Esophagus squamous epithelium (tissue), 5 donors: Measurements from ENCODE around the gene LDLRAD3. TPM values are rescaled to one million over a fixed set of nuclear protein-coding genes. Genes with fewer than 3 reads are reported as not detected.

Experiments used
- DNase-seq: peaks from one replicate; lab custom pipeline; 2025; lab: John Stamatoyannopoulos, UW
- H3K27ac ChIP-seq, 4 donors: fragments of 200-600 bp; sonication (generic); one replicate each; pipeline ENCODE4 v1.5.1; 2016 to 2019; ENCODE audit warnings: mild to moderate bottlenecking in 1 of 4
- H3K27me3 ChIP-seq, 4 donors: fragments of 200-600 bp; sonication (generic); 1 replicate in 3 of 4; 2 replicates in 1 of 4; pipeline versions ENCODE4 v1.5.1 to v1.6.0; 2017 to 2021; ENCODE audit warnings: antibody characterized with exemption in 1 of 4
- H3K36me3 ChIP-seq, 3 donors: fragments of 200-600 bp; sonication (generic); one replicate each; pipeline ENCODE4 v1.5.1; 2016 to 2019
- H3K4me1 ChIP-seq, 3 donors: fragments of 200-600 bp; sonication (generic); one replicate each; pipeline ENCODE4 v1.5.1; 2017 to 2019
- H3K4me3 ChIP-seq, 4 donors: fragments of 200-600 bp; sonication (generic); 1 replicate in 3 of 4; 2 replicates in 1 of 4; pipeline ENCODE4 v1.5.1; 2016 to 2019; ENCODE audit warnings: mild to moderate bottlenecking in 2 of 4, moderate library complexity in 1 of 4
- H3K9me3 ChIP-seq, 3 donors: fragments of 200-600 bp; sonication (generic); one replicate each; pipeline ENCODE4 v1.5.1; 2016 to 2019
- POLR2A ChIP-seq, 4 donors: fragments of 450-650 bp; IDR thresholded peaks; one replicate each; pipeline ENCODE4 v1.6.1; 2017; ENCODE audit warnings: antibody characterized with exemption in 4 of 4, mild to moderate bottlenecking in 4 of 4, moderate library complexity in 3 of 4
- WGBS, 2 donors: methylation state at CpG; one replicate each; pipeline ENCODE4 v1.1.5; 2018; 5-methylcytosine and 5-hydroxymethylcytosine counted together
- intact Hi-C: fragments of 100-400 bp; cut with DNase I; formaldehyde crosslinking; loops from one replicate; pipeline ENCODE4 v1.15.0; 2022
- total RNA-seq, 4 donors: library from RNA; depleted of rRNA; stranded (reverse); fragments of >200 nt; gene quantifications; one replicate each; pipeline ENCODE4 v1.1.0, GENCODE V29; 2016
- TF ChIP-seq, protein P1 (sequence below), 6 experiments: fragments of 450-650 bp in 4 of 6; fragments of 200-600 bp in 2 of 6; sonication (generic) in 2 of 6; IDR thresholded peaks; one replicate each; pipeline ENCODE4 v1.5.1; 2016 to 2019; ENCODE audit warnings: antibody characterized with exemption in 6 of 6, mild to moderate bottlenecking in 4 of 6, moderate library complexity in 4 of 6
- donor health status: DM: yes; HTN: yes; CAD: no.

LDLRAD3 gene
- total RNA-seq, 4 donors from 2014 or later: 5.0 to 16.8 (median 8.2) TPM

DNA sequence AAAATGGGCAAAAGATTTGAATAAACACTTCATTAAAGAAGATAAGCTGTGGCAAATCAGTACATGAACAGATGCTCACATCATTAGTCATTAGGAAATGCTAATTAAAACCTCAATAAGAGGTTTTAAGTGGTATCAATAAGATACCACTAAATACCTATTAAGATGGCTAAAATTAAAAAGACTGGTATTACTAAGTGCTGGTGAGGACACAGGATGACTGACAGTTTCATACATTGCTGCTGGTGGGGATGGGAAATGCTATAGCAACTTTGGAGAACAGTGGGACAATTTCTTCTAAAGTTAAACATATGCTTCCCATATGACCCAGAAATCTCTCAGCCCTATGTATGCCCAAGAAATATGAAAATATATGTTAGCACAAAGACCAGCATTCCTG lies 276.1 kb downstream of the LDLRAD3 start:
- H3K36me3 ChIP-seq: no peaks in the 10 kb centered on the region
- peaks cover 0 to 7% (median 5%) of the 10 kb centered on the region in 3 donors for H3K9me3 ChIP-seq
- intact Hi-C loops: no loop called here
- TF ChIP-seq, protein P1, sequence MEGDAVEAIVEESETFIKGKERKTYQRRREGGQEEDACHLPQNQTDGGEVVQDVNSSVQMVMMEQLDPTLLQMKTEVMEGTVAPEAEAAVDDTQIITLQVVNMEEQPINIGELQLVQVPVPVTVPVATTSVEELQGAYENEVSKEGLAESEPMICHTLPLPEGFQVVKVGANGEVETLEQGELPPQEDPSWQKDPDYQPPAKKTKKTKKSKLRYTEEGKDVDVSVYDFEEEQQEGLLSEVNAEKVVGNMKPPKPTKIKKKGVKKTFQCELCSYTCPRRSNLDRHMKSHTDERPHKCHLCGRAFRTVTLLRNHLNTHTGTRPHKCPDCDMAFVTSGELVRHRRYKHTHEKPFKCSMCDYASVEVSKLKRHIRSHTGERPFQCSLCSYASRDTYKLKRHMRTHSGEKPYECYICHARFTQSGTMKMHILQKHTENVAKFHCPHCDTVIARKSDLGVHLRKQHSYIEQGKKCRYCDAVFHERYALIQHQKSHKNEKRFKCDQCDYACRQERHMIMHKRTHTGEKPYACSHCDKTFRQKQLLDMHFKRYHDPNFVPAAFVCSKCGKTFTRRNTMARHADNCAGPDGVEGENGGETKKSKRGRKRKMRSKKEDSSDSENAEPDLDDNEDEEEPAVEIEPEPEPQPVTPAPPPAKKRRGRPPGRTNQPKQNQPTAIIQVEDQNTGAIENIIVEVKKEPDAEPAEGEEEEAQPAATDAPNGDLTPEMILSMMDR (IDR thresholded peaks at IDR 0.05): no peak
- TF ChIP-seq POLR2A (IDR thresholded peaks at IDR 0.05): no peak
- no peaks in the 10 kb centered on the region for H3K27me3 ChIP-seq
- no peak overlapping the region for H3K4me3 ChIP-seq
- no peak for DNase-seq
- peaks cover 0 to 3% (median 0%) of the 10 kb centered on the region in 3 donors for H3K4me1 ChIP-seq
- no peak overlapping the region for H3K27ac ChIP-seq

DNA sequence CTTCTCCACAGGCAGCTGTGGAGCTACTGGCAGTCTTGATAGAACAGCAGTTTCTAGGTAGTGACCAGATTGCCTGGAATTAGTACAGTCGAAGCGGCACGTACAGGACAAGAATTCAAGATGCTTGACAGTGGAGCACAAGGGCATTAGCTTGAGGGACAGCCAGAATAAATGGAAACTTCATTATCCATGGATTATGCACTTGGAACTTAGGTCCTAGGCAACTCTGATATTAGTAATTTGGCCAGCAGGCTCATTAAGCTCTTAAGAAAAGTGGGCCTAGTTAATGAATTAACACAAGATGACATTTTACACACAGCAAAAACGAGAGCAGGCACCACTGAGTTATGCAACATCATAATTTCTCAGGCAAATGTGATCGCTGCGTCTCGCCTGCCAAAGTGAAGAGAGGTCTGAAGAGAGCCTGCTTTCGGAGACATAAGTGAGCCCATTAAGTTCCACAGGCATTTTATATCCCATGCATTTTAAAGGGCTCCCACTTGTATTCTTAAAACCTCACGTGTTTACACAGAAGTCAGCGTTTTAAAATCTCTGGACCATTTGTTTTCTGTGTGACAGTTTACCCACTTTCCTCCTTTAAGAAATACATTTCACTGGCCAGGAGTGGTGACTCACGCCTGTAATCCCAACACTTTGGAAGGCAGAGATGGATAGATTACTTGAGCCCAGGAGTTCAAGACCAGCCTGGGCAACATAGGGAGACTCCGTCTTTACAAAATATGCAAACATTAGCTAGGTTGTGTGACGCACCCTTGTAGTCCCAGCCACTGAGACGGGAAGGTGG lies 279.2 kb downstream of the LDLRAD3 start:
- Histone ChIP-seq H3K27me3 (no peaks in the 10 kb centered on the region), H3K27ac (peak overlapping the region in 2 of 4 donors; percentile 7 to 32), H3K36me3 (peaks cover 0 to 13% (median 0%) of the 10 kb centered on the region in 3 donors), H3K4me3 (no peak overlapping the region), H3K4me1 (no peaks in the 10 kb centered on the region), H3K9me3 (peaks cover 0 to 7% (median 5%) of the 10 kb centered on the region in 3 donors)
- no peak for DNase-seq
- TF ChIP-seq POLR2A (IDR thresholded peaks at IDR 0.05): no peak
- TF ChIP-seq, protein P1 (IDR thresholded peaks at IDR 0.05): no peak
- intact Hi-C loops: no loop called here
- WGBS, 2 donors: 61 to 68% methylated on average over 14 of the region's 14 CpGs

DNA sequence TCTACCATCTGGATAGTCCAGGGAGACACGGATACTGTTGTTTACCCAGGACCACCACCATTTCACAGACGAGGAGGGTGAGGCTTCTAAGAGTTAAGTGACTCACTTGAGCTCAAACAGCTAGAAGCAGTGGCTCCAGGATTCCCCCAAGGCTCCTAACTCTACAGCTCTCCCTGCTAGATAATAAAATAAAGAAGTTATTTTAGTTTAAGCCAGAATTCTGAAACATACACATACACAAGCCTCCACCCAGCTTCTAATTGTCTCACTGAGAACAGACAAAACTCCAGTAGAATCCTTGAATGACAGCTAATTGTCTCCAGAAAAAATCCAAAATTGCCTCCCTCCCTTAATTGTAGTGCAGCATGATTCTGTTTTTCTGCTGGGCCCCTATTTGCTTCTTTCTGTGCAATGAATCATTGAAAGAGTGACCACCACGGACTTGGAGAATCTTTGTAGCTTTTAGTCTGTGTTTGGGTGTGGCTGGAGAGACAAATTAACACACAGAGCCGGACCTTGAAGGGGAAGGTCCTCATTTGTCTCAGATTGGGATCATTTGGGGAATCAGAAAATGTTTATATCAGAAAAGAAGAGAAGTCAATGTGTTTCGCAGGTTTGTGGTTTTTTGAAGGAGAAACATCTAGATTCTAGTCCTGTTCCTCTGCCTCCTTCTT lies 280.5 kb downstream of the LDLRAD3 start:
- H3K36me3 ChIP-seq: peaks cover 0 to 25% (median 0%) of the 10 kb centered on the region in 3 donors
- H3K4me1 ChIP-seq: no peaks in the 10 kb centered on the region
- H3K4me3 ChIP-seq: no peak overlapping the region
- intact Hi-C loops: no loop called here
- no peaks in the 10 kb centered on the region for H3K27me3 ChIP-seq
- WGBS, 2 donors: 63 to 71% methylated on average over 5 of the region's 5 CpGs
- TF ChIP-seq POLR2A (IDR thresholded peaks at IDR 0.05): no peak
- TF ChIP-seq, protein P1 (IDR thresholded peaks at IDR 0.05): no peak
- peaks cover 0 to 7% (median 5%) of the 10 kb centered on the region in 3 donors for H3K9me3 ChIP-seq
- DNase-seq: no peak
- no peak overlapping the region for H3K27ac ChIP-seq

DNA sequence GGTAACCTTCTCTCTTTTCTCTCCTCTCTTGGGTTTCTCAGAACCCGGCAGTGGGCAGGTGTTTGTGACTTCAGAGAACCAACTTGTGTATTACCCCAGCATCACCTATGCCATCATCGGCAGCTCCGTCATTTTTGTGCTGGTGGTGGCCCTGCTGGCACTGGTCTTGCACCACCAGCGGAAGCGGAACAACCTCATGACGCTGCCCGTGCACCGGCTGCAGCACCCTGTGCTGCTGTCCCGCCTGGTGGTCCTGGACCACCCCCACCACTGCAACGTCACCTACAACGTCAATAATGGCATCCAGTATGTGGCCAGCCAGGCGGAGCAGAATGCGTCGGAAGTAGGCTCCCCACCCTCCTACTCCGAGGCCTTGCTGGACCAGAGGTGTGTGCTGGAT lies 283.2 kb downstream of the LDLRAD3 start:
- intact Hi-C loops: no loop called here
- 93 to 95% methylated on average over 8 to 14 of the region's 15 CpGs for WGBS, 2 donors
- Histone ChIP-seq H3K36me3 (peaks cover 0 to 33% (median 0%) of the 10 kb centered on the region in 3 donors), H3K9me3 (no peaks in the 10 kb centered on the region), H3K27ac (no peak overlapping the region), H3K27me3 (no peaks in the 10 kb centered on the region), H3K4me1 (peaks cover 0 to 15% (median 0%) of the 10 kb centered on the region in 3 donors), H3K4me3 (no peak overlapping the region)
- TF ChIP-seq, protein P1 (IDR thresholded peaks at IDR 0.05): no peak
- TF ChIP-seq POLR2A (IDR thresholded peaks at IDR 0.05): no peak
- no peak for DNase-seq

DNA sequence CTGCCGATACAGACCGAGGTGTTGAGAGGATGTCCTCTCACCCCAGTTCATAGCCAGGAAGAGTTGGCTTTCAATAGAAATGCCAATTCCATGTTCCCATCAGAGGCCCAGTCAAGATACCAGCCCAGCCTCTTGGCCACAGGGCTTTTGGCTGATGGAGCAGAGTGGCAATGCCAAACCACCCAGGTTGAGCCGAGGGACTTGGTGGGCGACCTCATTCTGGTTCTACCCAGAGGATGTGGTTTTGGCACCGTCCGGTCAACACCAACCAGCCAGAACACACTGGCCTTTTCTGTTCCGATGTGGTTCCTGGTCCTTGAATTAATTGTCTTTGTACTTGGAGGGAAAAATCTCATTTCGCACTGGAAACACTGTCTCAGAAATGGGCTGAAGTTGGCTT lies 284.8 kb downstream of the LDLRAD3 start:
- no peak for DNase-seq
- intact Hi-C loops: no loop called here
- 89 to 90% methylated on average over 5 to 8 of the region's 8 CpGs for WGBS, 2 donors

More for the DNA sequence above, 284.8 kb downstream of the LDLRAD3 start:
- Histone ChIP-seq H3K9me3 (no peaks in the 10 kb centered on the region), H3K4me1 (peaks cover 0 to 15% (median 0%) of the 10 kb centered on the region in 3 donors), H3K27me3 (no peaks in the 10 kb centered on the region), H3K27ac (no peak overlapping the region), H3K36me3 (peaks cover 0 to 33% (median 0%) of the 10 kb centered on the region in 3 donors), H3K4me3 (no peak overlapping the region)
- TF ChIP-seq, protein P1 (IDR thresholded peaks at IDR 0.05): no peak
- no peak for TF ChIP-seq POLR2A (IDR thresholded peaks at IDR 0.05)
